Measurements from ENCODE around the gene REEP5. TPM values are rescaled to one million over a fixed set of nuclear protein-coding genes. Genes with fewer than 3 reads are reported as not detected.

REEP5 gene
- total RNA-seq, 1 donor from 2014 or later = 89.1 TPM

DNA sequence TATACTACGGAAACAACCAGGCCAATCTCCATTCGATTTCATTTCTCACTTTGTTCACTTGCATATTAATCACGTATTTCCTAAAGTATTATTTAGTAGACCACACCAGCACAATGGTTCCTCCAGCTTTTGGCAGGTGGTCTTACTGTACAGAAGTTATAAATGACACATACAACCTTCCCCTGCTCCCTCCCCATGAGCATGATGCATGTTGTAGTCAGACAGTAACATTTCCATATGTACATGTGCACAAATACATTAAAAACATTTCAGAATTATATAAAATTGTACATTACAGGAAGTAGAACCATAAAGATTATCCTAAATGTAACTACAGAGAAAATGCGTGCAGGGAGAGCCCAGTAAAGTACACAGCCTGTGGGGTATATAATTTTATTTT, 43.9 kb downstream of the REEP5 start:
- TF ChIP-seq, protein P1, sequence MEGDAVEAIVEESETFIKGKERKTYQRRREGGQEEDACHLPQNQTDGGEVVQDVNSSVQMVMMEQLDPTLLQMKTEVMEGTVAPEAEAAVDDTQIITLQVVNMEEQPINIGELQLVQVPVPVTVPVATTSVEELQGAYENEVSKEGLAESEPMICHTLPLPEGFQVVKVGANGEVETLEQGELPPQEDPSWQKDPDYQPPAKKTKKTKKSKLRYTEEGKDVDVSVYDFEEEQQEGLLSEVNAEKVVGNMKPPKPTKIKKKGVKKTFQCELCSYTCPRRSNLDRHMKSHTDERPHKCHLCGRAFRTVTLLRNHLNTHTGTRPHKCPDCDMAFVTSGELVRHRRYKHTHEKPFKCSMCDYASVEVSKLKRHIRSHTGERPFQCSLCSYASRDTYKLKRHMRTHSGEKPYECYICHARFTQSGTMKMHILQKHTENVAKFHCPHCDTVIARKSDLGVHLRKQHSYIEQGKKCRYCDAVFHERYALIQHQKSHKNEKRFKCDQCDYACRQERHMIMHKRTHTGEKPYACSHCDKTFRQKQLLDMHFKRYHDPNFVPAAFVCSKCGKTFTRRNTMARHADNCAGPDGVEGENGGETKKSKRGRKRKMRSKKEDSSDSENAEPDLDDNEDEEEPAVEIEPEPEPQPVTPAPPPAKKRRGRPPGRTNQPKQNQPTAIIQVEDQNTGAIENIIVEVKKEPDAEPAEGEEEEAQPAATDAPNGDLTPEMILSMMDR (IDR thresholded peaks at IDR 0.05) = no peak
- TF ChIP-seq POLR2A (IDR thresholded peaks at IDR 0.05) = no peak
- TF ChIP-seq POLR2AphosphoS5 (IDR thresholded peaks at IDR 0.05; ENCODE audit: insufficient read depth in 1 of 2, low read depth in 1 of 2) = no peak
- intact Hi-C loops (cut with DNase I) = no loop called here

GRCh38 chr5:112876362-112876761, 45.7 kb downstream of the REEP5 start:
- intact Hi-C loops (cut with DNase I) = no loop called here
- no peaks in the 10 kb centered on the region for H3K27me3 ChIP-seq
- H3K27ac ChIP-seq = no peak overlapping the region
- peaks cover 0 to 20% of the 10 kb centered on the region in 2 donors for H3K36me3 ChIP-seq
- no peaks in the 10 kb centered on the region for H3K9me3 ChIP-seq
- peaks cover 17% of the 10 kb centered on the region for H3K4me1 ChIP-seq
- no peak for DNase-seq (ENCODE audit: extremely low spot score in 2 of 2)
- TF ChIP-seq, protein P1 (IDR thresholded peaks at IDR 0.05) = no peak
- TF ChIP-seq POLR2A (IDR thresholded peaks at IDR 0.05) = no peak
- no peak for TF ChIP-seq POLR2AphosphoS5 (IDR thresholded peaks at IDR 0.05; ENCODE audit: insufficient read depth in 1 of 2, low read depth in 1 of 2)
- no peak overlapping the region for H3K4me3 ChIP-seq

More for the DNA sequence above, 43.9 kb downstream of the REEP5 start:
- H3K4me3 ChIP-seq = no peak overlapping the region
- H3K9me3 ChIP-seq = no peaks in the 10 kb centered on the region
- no peaks in the 10 kb centered on the region for H3K27me3 ChIP-seq
- peaks cover 0 to 20% of the 10 kb centered on the region in 2 donors for H3K36me3 ChIP-seq
- H3K27ac ChIP-seq = no peak overlapping the region
- H3K4me1 ChIP-seq = peaks cover 17% of the 10 kb centered on the region
- DNase-seq (ENCODE audit: extremely low spot score in 2 of 2) = no peak

- Histone ChIP-seq H3K27me3 (no peaks in the 10 kb centered on the region), H3K4me1 (no peaks in the 10 kb centered on the region), H3K36me3 (peaks cover 0 to 45% of the 10 kb centered on the region in 2 donors), H3K9me3 (no peaks in the 10 kb centered on the region), H3K27ac (no peak overlapping the region), H3K4me3 (no peak overlapping the region)
- TF ChIP-seq POLR2AphosphoS5 (IDR thresholded peaks at IDR 0.05; ENCODE audit: insufficient read depth in 1 of 2, low read depth in 1 of 2) = no peak
- TF ChIP-seq POLR2A (IDR thresholded peaks at IDR 0.05) = no peak
- TF ChIP-seq, protein P1 (IDR thresholded peaks at IDR 0.05) = no peak
- intact Hi-C loops (cut with DNase I) = no loop called here
- no peak for DNase-seq (ENCODE audit: extremely low spot score in 2 of 2)
These were observed 51.1 kb downstream of the REEP5 start for GRCh38 chr5:112870966-112871365.

DNA sequence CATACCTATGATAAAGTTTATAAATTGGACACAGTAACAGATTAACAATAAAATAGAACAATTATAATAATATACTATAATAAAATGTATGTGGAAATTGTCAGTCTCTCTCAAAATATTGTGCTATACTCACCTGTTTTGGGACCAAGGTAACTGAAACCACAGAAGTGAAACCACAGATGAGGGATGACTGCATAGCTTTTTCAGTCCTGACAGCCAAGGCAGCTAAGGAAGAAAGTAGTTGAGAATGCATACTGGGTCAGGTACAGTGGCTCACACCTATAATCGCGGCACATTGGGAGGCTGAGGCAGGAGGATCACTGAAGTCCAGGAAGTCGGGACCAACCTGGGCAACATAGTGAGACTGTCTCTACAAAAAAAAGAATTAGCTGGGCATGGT, 52.1 kb downstream of the REEP5 start:
- H3K36me3 ChIP-seq = peaks cover 0 to 47% of the 10 kb centered on the region in 2 donors
- intact Hi-C loops (cut with DNase I) = loop anchor here (10.0 kb wide), 1 partner anchor 95 kb away; no protein-coding TSS in a partner anchor
- TF ChIP-seq, protein P1 (IDR thresholded peaks at IDR 0.05) = no peak
- TF ChIP-seq POLR2A (IDR thresholded peaks at IDR 0.05) (no peak), POLR2AphosphoS5 (IDR thresholded peaks at IDR 0.05; ENCODE audit: insufficient read depth in 1 of 2, low read depth in 1 of 2) (no peak)
- no peaks in the 10 kb centered on the region for H3K4me1 ChIP-seq
- no peaks in the 10 kb centered on the region for H3K27me3 ChIP-seq
- no peak overlapping the region for H3K27ac ChIP-seq
- no peak for DNase-seq (ENCODE audit: extremely low spot score in 2 of 2)
- H3K4me3 ChIP-seq = no peak overlapping the region
- no peaks in the 10 kb centered on the region for H3K9me3 ChIP-seq

GRCh38 chr5:112867411-112867810, 54.6 kb downstream of the REEP5 start:
- intact Hi-C loops (cut with DNase I) = loop anchor here (10.0 kb wide), 1 partner anchor 97 kb away; no protein-coding TSS in a partner anchor
- no peak overlapping the region for H3K27ac ChIP-seq
- peaks cover 0 to 59% of the 10 kb centered on the region in 2 donors for H3K36me3 ChIP-seq
- no peak for TF ChIP-seq POLR2A (IDR thresholded peaks at IDR 0.05)
- TF ChIP-seq, protein P1 (IDR thresholded peaks at IDR 0.05) = no peak
- no peak for TF ChIP-seq POLR2AphosphoS5 (IDR thresholded peaks at IDR 0.05; ENCODE audit: insufficient read depth in 1 of 2, low read depth in 1 of 2)
- H3K4me3 ChIP-seq = no peak overlapping the region
- no peak for DNase-seq (ENCODE audit: extremely low spot score in 2 of 2)
- no peaks in the 10 kb centered on the region for H3K9me3 ChIP-seq
- H3K27me3 ChIP-seq = no peaks in the 10 kb centered on the region
- H3K4me1 ChIP-seq = peaks cover 19% of the 10 kb centered on the region

Data from vagina (tissue), 2 donors.